Measurements from ENCODE around the gene NDUFS1.

Gene NDUFS1

GRCh38 chr2:206075113-206075512, 84.1 kb downstream of the NDUFS1 start:
- no peak for DNase-seq (ENCODE audit: low read depth)
- no peak for TF ChIP-seq CTCF (conservative IDR thresholded peaks at IDR 0.05; ENCODE audit: low read length)
- no peak overlapping the region for H3K4me3 ChIP-seq (ENCODE audit: low read length)

- DNase-seq (ENCODE audit: low read depth): no peak
- H3K4me3 ChIP-seq (ENCODE audit: low read length): no peak overlapping the region
- no peak for TF ChIP-seq CTCF (conservative IDR thresholded peaks at IDR 0.05; ENCODE audit: low read length)
Measured at GRCh38 chr2:206071807-206072206, 87.4 kb downstream of the NDUFS1 start.

- TF ChIP-seq CTCF (conservative IDR thresholded peaks at IDR 0.05; ENCODE audit: low read length): no peak
- DNase-seq (ENCODE audit: low read depth): no peak
- no peak overlapping the region for H3K4me3 ChIP-seq (ENCODE audit: low read length)
Measured at GRCh38 chr2:206069417-206069816, 89.8 kb downstream of the NDUFS1 start.

- TF ChIP-seq CTCF (conservative IDR thresholded peaks at IDR 0.05; ENCODE audit: low read length): no peak
- no peak overlapping the region for H3K4me3 ChIP-seq (ENCODE audit: low read length)
- DNase-seq (ENCODE audit: low read depth): no peak
Measured at GRCh38 chr2:206068207-206068606, 91.0 kb downstream of the NDUFS1 start.

Measured in AG10803 (cell line).